Ovary (tissue), 9 donors: ENCODE data around the gene NSL1. TPM values are rescaled to one million over a fixed set of nuclear protein-coding genes. Genes with fewer than 3 reads are reported as not detected.
"Not testable (repeated sequence)": the region's sequence is repeated elsewhere in the genome, so short reads cannot be mapped to it uniquely, and the experiment has no call there.

Source experiments
- DNase-seq, 5 donors: peaks; one replicate each; pipeline ENCODE4 v3.0.0-alpha.2; 2019 to 2020
- H3K27ac ChIP-seq, 2 donors: fragments of 200-600 bp; one replicate each; pipeline versions ENCODE4 v1.5.1 to v1.8.0; 2019 to 2022
- H3K27me3 ChIP-seq: fragments of 200-600 bp; one replicate; pipeline ENCODE4 v1.8.0; 2022
- H3K36me3 ChIP-seq: fragments of 200-600 bp; sonication (generic); one replicate; pipeline ENCODE4 v1.5.1; 2019
- H3K4me1 ChIP-seq: one replicate; pipeline ENCODE4 v1.8.1; 2013; ENCODE audit warnings: mild to moderate bottlenecking, moderate library complexity; ENCODE audit not compliant: insufficient read depth
- H3K4me3 ChIP-seq: fragments of 200-600 bp; sonication (generic); one replicate; pipeline ENCODE4 v1.5.1; 2017
- H3K9me3 ChIP-seq, 2 donors: fragments of 200-600 bp in 1 of 2; sonication (generic) in 1 of 2; one replicate each; pipeline versions ENCODE4 v1.5.1 to v1.8.1; 2013 to 2019; ENCODE audit warnings: mild to moderate bottlenecking in 1 of 2, moderate library complexity in 1 of 2
- EP300 ChIP-seq: sonication (generic); formaldehyde crosslinking; IDR thresholded peaks from one replicate; pipeline ENCODE4 v1.6.1; 2017; ENCODE audit warnings: antibody characterized with exemption
- POLR2A ChIP-seq: fragments of 450-650 bp; IDR thresholded peaks from one replicate; pipeline ENCODE4 v1.6.1; 2017; ENCODE audit warnings: antibody characterized with exemption, mild to moderate bottlenecking, moderate library complexity
- WGBS, 3 donors: extraction: QIAGEN DNeasy Blood & Tissue Kit in 1 of 3; methylation state at CpG; one replicate each; pipeline versions ENCODE4 v1.1.5 to v1.1.7; 2013 to 2017; 5-methylcytosine and 5-hydroxymethylcytosine counted together
- intact Hi-C, 4 donors: fragments of 100-400 bp; cut with DNase I; formaldehyde crosslinking; loops; one replicate each; pipeline versions ENCODE4 v1.11.0 to v1.15.1; 2022 to 2023
- polyA plus RNA-seq, 2 donors: library from polyadenylated mRNA; stranded (reverse); fragments of 200-250 nt in 1 of 2; fragments of 350-450 nt in 1 of 2; fragmentation: Illumina TruSeq in 1 of 2; extraction: RNeasy Lipid Tissue Mini Kit (QIAGEN cat#74804) in 1 of 2; gene quantifications; one replicate each; pipeline ENCODE4 v1.2.3, GENCODE V29; 2013 to 2014
- total RNA-seq, 7 donors: library from RNA; depleted of rRNA in 2 of 7; stranded (reverse); fragments of >200 nt in 2 of 7; fragmentation: NEBNext Ultra II Directional in 3 of 7; extraction: Animal tissue kit (Norgen Biotek cat#: 25700) in 3 of 7; gene quantifications; one replicate each; pipeline versions ENCODE4 v1.1.0 to v1.2.4, GENCODE V29; 2016 to 2023
- TF ChIP-seq, protein P1 (sequence below), 3 donors: fragments of 450-650 bp in 2 of 3; fragments of 200-600 bp in 1 of 3; IDR thresholded peaks; one replicate each; pipeline versions ENCODE4 v1.5.1 to v1.8.0; 2016 to 2022; ENCODE audit warnings: antibody characterized with exemption in 3 of 3, mild to moderate bottlenecking in 1 of 3
- donor health status: DM: no; HTN: no; CAD: no; lungs with moderate emphysema.
- donor health status: DM: no; HTN: no; CAD: no.
- donor health status: Bipolar disorder and iron deficiency.
- donor health status: DM: yes; HTN: yes; CAD: no.
- donor health status: DM: no; HTN: no; CAD: no.
- donor health status: DM: yes; HTN: yes; CAD: no.

NSL1 gene
- total and polyA plus RNA-seq, 9 donors, result 17.2 to 35.2 (median 29.1) TPM

DNA sequence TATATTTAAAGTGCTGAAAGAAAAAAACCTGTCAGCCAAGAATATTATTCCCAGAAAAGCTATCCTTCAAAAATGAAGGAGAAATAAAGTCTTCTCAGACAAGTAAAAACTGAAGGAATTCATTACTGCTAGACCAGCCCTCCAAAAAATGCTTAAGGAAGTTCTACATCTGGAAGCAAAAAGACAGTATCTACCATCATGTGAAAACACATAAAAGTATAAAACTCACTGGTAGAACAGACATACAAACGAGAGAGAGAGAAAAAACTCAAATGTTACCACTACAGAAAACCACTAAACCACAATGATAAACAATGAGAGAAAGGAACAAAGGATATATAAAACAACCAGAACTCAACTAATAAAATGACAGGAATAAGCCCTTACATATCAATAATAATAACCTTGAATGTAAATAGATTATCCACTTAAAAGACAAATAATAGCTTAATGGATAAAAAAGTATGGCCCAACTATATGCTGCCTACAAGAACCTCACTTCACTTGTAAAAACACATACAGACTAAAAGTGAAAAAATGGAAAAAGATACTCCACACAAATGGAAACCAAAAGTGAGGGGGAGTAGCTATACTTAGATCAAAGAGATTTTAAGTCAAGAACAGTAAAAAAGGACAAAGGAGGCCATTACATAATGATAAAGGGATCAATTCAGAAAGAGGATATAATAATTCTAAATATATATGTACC lies 22.0 kb downstream of the NSL1 start:
- 72 to 89% (median 72%) methylated on average over 1 of the region's 1 CpG for WGBS, 3 donors

DNA sequence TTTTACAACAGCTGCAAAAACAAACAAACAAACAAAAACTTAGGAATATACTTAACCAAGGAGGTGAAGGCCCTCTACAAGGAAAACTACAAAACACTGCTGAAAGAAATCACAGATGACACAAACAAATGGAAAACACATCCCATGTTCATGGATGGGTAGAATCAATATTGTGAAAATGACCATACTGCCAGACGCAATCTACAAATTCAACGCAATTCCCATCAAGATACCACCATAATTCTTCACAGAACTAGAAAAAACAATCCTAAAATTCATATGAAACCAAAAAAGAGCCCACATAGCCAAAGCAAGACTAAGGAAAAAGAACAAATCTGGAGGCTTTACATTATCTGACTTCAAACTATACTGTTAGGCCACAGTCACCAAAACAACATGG lies 24.8 kb downstream of the NSL1 start:
- DNase-seq, H3K9me3 ChIP-seq, H3K4me1 ChIP-seq, H3K27ac ChIP-seq, H3K4me3 ChIP-seq, H3K27me3 ChIP-seq, H3K36me3 ChIP-seq, intact Hi-C loops: not testable (repeated sequence)
- 50 to 51% (median 50%) methylated on average over 2 of the region's 2 CpGs for WGBS, 3 donors

More for the DNA sequence above, 22.0 kb downstream of the NSL1 start:
- no peak overlapping the region for H3K4me3 ChIP-seq
- intact Hi-C loops, result no loop called here
- no peak for TF ChIP-seq EP300
- no peak for TF ChIP-seq POLR2A
- TF ChIP-seq, protein P1, sequence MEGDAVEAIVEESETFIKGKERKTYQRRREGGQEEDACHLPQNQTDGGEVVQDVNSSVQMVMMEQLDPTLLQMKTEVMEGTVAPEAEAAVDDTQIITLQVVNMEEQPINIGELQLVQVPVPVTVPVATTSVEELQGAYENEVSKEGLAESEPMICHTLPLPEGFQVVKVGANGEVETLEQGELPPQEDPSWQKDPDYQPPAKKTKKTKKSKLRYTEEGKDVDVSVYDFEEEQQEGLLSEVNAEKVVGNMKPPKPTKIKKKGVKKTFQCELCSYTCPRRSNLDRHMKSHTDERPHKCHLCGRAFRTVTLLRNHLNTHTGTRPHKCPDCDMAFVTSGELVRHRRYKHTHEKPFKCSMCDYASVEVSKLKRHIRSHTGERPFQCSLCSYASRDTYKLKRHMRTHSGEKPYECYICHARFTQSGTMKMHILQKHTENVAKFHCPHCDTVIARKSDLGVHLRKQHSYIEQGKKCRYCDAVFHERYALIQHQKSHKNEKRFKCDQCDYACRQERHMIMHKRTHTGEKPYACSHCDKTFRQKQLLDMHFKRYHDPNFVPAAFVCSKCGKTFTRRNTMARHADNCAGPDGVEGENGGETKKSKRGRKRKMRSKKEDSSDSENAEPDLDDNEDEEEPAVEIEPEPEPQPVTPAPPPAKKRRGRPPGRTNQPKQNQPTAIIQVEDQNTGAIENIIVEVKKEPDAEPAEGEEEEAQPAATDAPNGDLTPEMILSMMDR (IDR thresholded peaks at IDR 0.05), result no peak
- no peaks in the 10 kb centered on the region for H3K4me1 ChIP-seq
- DNase-seq, result no peak
- no peaks in the 10 kb centered on the region for H3K27me3 ChIP-seq
- no peaks in the 10 kb centered on the region for H3K36me3 ChIP-seq
- H3K9me3 ChIP-seq, result peaks cover 0 to 3% of the 10 kb centered on the region in 2 donors
- no peak overlapping the region for H3K27ac ChIP-seq

GRCh38 chr1:212764718-212765281 lies 26.8 kb downstream of the NSL1 start:
- H3K27ac ChIP-seq, H3K9me3 ChIP-seq, intact Hi-C loops, H3K36me3 ChIP-seq, H3K4me1 ChIP-seq, H3K4me3 ChIP-seq, H3K27me3 ChIP-seq, DNase-seq: not testable (repeated sequence)
- WGBS, 3 donors, result 94 to 100% (median 100%) methylated on average over 1 of the region's 1 CpG

DNA sequence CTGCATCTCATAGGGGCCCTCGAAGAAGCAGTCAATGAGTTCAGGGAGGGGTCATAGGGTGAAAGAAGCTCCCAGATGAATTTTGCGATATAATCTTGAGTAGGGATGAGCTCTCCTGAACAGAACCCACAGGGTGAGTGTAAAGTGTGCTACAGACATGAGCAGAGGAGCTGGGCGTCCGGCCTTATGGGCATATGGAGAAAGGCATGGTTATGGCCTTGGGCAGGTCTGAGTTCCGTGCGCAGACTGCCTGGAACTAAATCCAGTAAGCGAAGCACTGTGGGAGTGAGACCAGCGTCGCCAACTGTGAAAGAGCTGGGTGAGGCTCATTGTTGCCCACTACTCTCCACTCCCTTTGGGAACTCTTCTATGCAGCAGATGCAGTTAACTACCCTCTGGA lies 28.7 kb downstream of the NSL1 start:
- Histone ChIP-seq H3K9me3 (peaks cover 0 to 3% of the 10 kb centered on the region in 2 donors), H3K27me3 (no peaks in the 10 kb centered on the region), H3K36me3 (no peaks in the 10 kb centered on the region), H3K4me1 (no peaks in the 10 kb centered on the region), H3K4me3 (no peak overlapping the region), H3K27ac (no peak overlapping the region)
- DNase-seq, result no peak
- intact Hi-C loops, result no loop called here
- WGBS, 3 donors, result 96 to 98% (median 96%) methylated on average over 9 of the region's 9 CpGs
- TF ChIP-seq POLR2A (no peak), EP300 (no peak)

DNA sequence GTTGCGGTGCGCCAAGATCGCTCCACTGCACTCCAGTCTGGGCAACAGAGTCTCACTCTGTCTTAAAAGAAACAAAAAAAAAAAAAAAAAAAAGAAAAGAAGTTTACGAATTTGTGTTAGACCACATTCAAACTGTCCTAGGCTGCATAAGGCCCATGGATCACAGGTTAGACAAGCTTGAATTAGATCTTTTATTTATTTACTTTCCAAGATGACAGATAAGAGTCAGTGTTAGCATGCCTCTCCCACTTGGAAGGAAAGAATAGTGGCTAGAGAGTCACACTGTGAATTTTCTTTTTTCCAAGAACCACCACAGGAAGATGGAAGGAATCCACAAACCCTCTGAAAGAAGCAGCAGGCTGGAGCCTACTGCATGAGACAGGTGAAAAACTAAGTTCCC lies 29.3 kb downstream of the NSL1 start:
- no peak overlapping the region for H3K27ac ChIP-seq
- DNase-seq, result no peak
- no peaks in the 10 kb centered on the region for H3K36me3 ChIP-seq
- H3K9me3 ChIP-seq, result no peaks in the 10 kb centered on the region
- no peaks in the 10 kb centered on the region for H3K27me3 ChIP-seq
- TF ChIP-seq, protein P1 (IDR thresholded peaks at IDR 0.05), result no peak
- no peak for TF ChIP-seq EP300
- no peak for TF ChIP-seq POLR2A
- H3K4me1 ChIP-seq, result no peaks in the 10 kb centered on the region
- WGBS, 3 donors, result 97 to 100% (median 97%) methylated on average over 4 of the region's 4 CpGs
- intact Hi-C loops, result no loop called here
- no peak overlapping the region for H3K4me3 ChIP-seq

GRCh38 chr1:212760126-212760823 lies 31.3 kb downstream of the NSL1 start:
- Histone ChIP-seq H3K9me3 (no peaks in the 10 kb centered on the region), H3K36me3 (no peaks in the 10 kb centered on the region), H3K4me3 (no peak overlapping the region), H3K27ac (no peak overlapping the region), H3K4me1 (no peaks in the 10 kb centered on the region), H3K27me3 (no peaks in the 10 kb centered on the region)
- TF ChIP-seq, protein P1 (IDR thresholded peaks at IDR 0.05), result no peak
- TF ChIP-seq POLR2A (no peak), EP300 (no peak)
- 95 to 97% (median 95%) methylated on average over 10 of the region's 10 CpGs for WGBS, 3 donors
- no peak for DNase-seq
- intact Hi-C loops, result no loop called here
